ENCODE results near the gene WNT9A.
"Not testable (repeated sequence)": the region's sequence is repeated elsewhere in the genome, so short reads cannot be mapped to it uniquely, and the experiment has no call there.

WNT9A gene

DNA sequence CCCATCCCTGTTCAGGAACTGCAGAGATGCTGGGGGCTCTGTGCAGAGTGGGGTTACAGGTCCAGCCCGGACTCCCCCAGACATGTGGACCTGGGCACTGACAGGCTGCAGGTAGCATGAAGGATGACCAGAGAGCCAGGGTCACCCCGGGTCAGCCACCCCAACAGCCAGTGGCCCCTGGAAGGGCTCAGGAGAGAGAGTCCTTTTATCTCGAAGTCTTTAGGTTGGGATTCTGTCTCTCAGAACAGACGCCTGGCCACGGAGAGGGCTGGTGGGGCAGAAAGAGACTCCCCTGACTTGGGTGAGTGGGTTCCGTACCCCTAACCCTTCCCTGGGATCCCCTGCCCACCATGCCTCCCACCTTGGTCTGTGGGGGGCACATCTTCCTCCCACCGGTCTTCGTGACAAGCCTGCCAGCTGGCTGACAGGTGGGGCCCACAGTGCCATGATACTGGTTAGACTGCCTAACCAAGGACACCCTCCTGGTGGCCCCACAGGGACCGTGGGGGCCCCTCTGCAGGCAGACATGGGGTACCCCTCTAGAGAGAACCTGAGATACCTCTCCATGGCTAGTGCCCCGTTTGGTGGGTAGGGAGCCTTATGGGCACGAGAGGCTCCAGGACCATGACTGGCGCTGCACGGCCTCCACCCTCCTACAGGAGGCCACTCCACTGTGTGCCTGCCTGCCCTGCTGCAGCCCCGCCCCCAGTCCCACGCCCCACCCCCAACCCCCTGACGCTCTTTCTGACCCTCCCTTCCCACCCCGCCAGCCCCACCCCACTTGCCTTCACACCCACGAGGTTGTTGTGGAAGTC, 24.2 kb downstream of the WNT9A start:
- no peak for ATAC-seq

GRCh38 chr1:227922501-227923352, 25.0 kb downstream of the WNT9A start:
- ATAC-seq: no peak

DNA sequence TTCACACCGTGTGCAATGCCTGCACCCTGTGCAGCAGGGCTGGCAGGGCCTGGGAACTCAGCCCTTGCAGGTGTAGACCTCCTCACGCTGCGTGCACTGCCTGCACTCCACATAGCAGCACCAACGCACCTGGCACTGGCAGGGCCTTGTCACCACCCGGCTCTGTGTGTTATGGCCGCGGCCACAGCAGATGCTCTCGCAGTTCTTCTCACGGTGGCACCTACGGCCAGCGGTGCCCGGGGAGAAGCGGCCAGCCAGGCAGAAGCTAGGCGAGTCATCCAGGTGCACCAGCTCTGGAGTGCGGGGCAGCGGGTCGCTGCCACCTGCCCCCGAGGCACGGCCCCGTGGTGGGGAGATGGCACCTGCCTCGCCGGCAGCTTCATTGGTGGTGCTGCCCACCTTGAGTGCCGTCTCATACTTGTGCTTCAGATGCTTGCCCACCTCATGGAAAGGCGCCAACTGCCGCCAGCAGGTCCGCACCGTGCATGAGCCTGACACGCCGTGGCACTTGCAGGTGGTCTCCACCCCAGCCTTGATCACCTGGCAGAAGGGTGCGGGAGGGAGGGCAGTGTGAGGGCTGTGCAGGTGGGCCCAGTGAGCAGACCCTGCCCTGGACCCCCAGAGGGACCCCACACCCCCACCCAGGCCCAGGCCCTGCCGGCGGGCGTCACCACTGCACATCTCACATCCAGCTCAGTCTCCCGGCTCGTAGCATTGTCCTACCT, 26.1 kb downstream of the WNT9A start:
- no peak for ATAC-seq

DNA sequence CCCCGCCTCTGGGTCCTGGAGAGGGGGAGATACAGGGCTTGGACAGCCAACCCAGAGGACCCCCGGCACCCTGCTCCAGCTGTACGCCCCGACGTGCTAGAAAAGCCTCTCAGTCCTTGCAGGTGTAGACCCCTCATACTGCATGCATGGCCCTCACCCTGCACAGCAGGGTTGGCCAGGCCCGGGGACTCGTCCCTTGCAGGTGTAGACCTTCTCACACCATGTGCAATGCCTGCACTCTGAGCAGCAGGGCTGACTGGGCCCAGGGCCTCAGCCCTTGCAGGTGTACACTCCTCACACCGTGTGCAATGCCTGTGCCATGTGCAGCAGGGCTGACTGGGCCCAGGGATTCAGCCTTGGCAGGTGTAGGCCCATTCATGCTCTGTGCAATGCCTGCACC, 26.8 kb downstream of the WNT9A start:
- ATAC-seq: no peak

GRCh38 chr1:227920426-227920825, 27.3 kb downstream of the WNT9A start:
- ATAC-seq: no peak

DNA sequence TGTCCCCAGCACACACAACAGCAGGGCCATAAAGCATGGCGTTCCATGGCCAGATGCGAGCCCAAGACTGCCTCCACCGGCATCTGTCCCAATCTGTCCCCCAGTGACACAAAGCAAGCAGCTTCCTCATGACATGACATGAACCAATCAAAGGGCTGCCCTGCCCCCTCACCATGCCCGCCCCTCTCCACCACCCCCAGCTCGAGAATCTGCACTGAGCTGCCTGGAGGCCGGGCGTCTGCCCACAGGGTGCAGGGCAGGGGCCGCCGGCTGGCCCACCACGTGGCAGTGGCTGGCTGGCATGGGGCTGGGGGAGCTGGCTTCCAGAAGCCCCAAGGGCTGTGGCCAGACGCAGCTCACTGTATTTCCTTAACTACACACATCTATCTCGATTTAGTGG, 27.8 kb downstream of the WNT9A start:
- no peak for ATAC-seq

- no peak for ATAC-seq
Measured at GRCh38 chr1:227918736-227919135, 29.0 kb downstream of the WNT9A start.

GRCh38 chr1:227918083-227918700, 29.5 kb downstream of the WNT9A start:
- no peak for ATAC-seq

DNA sequence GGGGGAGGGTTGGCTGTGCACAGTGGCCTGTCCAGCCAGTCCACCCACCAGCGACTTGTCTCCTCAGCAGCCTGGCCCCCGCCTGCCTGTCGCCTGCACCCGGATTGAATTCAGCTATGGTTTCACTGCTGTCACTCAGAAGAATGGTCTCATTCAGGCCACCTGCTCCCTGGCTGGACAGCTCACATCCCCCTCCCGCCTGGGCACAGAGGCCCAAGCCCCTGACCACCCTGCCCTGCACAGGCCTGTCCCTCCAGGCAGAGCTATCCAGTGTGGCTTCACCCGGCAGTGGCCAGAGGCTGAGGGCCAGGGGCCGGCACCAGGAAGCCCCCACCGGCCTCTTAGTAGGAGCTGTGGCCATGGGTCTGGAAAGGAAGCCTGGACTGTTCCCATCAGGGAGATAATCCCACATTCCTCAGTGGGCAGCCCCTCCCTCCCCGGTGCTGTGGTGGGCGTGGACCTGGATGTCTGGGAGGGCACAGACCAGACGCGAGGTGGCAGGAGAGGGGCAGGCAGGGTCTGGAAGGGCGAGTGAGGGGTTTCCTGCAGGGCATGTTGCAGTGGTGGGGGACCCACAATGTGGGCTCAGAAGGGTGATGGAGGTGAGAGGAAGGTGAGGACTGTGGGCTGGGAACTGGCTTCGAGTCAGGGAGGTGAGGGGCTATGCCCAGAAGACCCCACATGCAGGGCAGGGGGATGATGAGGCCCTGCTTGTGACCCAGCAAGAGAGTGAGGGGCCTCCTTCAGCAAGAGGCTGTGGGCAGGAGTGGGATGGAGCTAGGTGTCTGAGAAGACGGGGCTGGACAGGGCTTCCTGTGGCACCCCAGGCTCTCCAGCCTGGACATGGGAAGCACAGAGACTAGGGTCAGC, 30.4 kb downstream of the WNT9A start:
- ATAC-seq: no peak

DNA sequence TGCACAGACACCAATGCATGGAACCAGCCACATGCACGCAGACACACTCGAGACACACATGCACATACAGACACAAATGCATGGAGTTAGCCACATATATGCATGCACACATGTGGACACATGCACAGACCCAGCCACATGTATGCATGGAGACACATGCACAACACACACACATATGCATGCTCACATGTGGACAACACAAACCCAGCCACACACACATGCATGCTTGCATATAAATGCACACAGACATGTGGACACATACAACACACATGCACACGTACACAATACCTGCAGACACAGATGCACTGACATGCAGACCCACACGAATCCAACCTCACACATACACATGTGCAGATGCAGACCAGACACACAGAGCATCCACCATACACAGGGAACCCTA, 31.1 kb downstream of the WNT9A start:
- ATAC-seq: no peak

DNA sequence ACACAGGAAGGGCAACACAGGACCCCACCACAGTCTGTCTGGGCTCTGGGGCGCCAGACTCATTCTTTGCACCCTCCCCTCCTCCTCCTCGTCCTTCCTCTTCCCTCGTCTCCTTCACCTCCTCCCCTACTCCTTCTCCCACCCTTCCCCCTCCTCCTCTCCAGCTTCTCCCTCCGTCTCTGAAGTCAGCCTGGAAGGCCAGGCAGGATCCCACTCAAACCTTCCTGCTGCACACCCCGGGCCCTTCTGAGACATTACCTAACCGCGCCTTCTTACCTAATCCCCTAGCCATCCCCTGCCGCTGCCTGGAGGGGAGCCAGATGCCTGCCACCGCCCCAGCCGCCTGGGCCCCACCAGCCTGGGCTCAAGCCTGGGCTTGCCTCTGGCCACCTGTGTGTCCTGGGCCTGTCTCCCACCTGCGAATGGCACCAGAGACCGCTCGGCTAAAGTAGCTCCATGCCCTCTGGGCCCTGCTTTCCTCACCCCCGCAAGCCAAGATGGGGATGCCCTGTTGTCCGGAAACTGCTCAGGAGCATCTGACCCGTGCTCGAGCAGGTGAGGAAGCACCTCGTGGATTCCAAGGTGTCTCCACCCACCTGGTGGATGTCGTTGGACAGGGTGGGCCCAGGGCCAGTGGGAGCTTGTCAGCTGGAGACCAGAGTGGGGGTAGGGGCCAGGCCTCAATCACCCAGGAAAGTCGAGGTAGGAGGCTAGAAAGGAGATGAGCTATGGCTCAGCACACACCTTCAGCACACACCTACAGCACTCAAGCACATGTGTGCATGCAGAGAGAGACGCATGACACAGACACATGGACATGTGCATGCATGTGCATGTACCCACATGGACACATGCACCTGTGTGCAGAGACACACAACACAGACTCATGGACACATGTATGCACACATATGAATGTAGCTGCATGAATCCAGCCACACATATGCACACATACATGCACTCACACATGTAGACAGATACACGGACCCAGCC, 31.9 kb downstream of the WNT9A start:
- ATAC-seq: no peak

DNA sequence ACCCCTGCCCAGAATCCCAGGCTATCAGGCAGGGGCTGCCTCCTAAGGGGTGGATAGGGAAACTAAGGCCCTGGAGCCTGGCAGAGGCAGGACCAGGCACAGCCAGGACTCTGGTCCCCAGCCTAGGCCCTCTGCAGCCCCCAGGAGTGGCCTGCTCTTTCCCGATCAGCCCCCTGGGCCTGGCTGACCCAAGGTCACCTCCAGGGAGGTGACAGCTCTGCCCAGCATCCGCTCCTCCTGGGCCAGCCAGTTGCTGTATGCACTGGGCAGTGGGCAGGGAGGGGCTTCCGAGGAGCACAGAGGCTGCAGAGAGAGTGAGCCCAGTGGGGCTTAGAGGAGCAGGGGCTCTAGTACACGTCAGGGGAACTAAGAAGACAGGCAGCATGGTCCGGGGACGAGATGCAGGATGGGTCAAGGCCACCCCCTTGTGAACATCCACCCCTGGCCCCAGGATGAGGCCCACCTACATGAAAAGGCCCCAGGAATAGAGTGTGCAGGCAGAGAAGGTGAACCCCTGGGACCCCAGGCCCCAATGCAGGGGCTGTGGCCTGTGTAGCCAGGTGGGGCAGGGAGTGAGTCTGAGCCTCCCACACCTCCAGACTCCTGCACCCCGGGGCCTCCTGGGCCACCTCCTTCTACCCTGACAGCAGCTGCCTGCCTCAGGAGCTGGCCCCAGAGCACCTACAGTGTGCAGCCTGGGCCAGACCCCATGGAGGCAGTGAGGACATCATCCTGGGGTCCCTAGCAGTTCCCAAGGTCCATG, 32.8 kb downstream of the WNT9A start:
- no peak for ATAC-seq

- ATAC-seq: no peak
Measured at GRCh38 chr1:227913764-227914721, 33.7 kb downstream of the WNT9A start.

DNA sequence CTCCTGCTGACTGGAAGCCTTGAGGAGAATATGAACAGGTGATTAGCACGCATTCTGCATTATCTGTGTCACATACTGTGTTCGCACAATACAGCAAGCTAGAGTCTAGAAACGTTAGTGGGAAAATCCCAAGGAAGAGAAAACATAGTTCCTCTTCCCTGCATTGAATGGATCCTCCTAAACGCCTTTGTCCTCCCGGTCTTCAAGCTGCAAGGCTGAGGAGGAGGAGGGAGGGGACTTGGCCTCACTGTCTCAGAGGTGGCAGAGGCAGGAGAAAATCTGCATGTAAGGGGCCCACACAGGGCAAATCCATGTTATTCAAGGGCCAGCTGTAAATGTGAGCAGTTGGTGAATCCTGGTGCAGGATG, 34.4 kb downstream of the WNT9A start:
- ATAC-seq: no peak

DNA sequence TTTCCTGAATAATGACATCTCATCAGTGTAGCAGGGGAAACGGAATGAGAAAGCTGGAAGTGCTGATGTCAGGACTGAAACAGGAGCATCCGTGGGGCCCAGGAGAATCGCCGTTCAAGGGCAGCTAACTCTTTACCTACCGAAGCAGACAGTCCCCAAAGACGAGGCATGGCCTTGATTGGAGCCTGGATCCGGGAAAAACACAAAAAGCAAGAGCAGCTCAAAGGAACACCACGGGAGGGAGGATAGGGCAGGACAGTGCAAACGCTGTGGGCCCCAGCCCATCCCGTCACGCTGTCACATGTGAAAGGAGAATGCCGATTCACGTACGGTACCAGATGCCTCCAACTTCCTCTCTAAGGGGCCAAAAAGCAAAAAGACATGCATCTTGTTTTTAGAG, 34.9 kb downstream of the WNT9A start:
- ATAC-seq: no peak

DNA sequence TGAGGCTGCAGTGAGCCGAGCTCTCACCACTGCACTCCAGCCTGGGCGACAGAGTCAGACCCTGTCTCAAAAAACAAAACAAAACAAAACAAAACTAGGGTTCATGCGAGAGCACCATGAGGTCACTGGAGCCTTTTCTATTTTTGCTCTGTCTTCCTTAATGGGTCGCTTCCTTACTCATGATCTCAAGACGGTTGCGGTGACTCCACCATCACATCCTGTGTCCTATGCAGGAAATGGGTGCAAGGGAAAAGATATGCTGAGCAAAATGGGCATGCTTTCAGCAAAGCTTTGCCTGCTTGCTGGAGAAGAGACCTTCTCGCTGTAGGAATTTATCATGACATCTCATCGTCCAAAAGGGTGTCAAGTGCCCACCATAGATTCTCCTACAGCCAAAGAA, 36.4 kb downstream of the WNT9A start:
- no peak for ATAC-seq

DNA sequence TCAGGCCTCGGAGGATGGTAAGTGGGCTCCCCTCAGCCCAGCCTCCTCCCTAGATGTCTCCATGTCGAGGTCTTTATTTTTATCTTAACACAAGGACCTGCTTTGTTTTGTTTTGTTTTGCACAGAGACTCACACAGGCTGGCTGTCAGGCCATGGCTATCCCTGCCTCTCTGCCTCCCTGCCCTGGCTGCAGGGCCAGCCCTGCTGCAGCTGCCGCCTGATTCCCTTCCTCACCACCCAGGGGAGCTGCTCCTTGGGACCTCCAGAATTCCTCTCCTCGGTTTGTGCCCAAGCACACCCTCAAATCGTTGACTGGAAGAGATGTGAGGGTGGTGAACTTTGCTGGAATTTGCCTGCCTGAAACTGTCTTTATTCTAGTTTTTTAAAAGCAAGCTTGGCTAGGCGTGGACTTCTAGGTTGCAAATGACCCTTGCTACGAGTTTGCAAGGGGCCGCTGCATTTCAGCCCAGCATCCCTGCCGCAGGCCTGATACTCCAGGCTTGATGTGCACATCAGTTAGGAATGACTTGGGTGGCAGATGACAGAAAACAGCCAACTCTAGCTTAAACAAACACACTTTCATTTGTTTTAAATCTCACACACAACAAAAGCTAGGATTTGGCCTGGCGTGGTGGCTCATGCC, 37.1 kb downstream of the WNT9A start:
- no peak for ATAC-seq

DNA sequence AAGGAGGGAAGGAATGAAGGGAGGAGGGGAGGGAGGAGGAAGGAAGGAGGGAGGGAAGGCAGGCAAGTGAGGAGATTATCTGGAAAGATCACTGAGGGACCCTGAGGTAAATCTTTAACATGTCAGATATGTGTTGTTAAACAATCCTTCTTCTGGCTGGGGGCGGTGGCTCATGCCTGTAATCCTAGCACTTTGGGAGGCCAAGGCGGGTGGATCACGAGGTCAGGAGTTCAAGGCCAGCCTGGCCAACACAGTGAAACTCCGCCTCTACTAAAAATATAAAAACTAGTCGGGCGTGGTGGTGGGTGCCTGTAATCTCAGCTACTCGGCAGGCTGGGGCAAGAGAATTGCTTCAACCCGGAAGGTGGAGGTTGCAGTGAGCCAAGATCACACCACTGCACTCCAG, 37.8 kb downstream of the WNT9A start:
- not testable (repeated sequence) for ATAC-seq

Measured in activated CD4-positive, CD25-positive, alpha-beta regulatory T cell treated with anti-CD3 and anti-CD28 coated beads, Interleukin-2, amount 50 U/mL, for 24 hours (primary cell).